HCT116 (cell line): ENCODE results near the gene DOCK2. TPM values are rescaled to one million over a fixed set of nuclear protein-coding genes. Genes with fewer than 3 reads are reported as not detected.

Experiments
- ATAC-seq: fragments of 200-7000 bp; cut with Tn5 transposase; 2 replicates; pipeline ENCODE4 v1.9.1; 2020; ENCODE audit warnings: mild to moderate bottlenecking, moderate library complexity
- BruUV-seq: library from RNA; stranded (reverse); fragments of 400-500 nt; replicated peaks from 2 replicates; lab custom pipeline; 2021; lab: Mats Ljungman, UMichigan
- CTCF ChIA-PET: fragments of 300-600 bp; sonication (Branson Sonifier 250); formaldehyde crosslinking; loops from one replicate; lab custom pipeline; 2021; ENCODE audit warnings: antibody characterized with exemption; lab: Charles Lee
- POLR2A ChIA-PET: fragments of 300-600, 350-600 bp; sonication (Branson Sonifier 250); formaldehyde crosslinking; loops from one replicate; lab custom pipeline; 2021; ENCODE audit warnings: antibody characterized with exemption; lab: Charles Lee
- RAD21 ChIA-PET, 2 experiments: fragments of 300-600 bp; sonication (Branson Sonifier 250); formaldehyde crosslinking; loops; one replicate each; lab custom pipeline; 2023; ENCODE audit warnings: low total read pairs in 2 of 2; ENCODE audit not compliant: uncharacterized antibody in 2 of 2, unreplicated experiment in 2 of 2, low non-redundant PET in 1 of 2; lab: Charles Lee
- DNase-seq: peaks from one replicate; pipeline ENCODE4 v3.0.0-alpha.2; 2010; ENCODE audit warnings: low read depth, low spot score
- H2AFZ ChIP-seq: fragments of 200-600 bp; shearing (Covaris generic), sonication (generic); 2 replicates; pipeline ENCODE4 v1.6.1; 2017; ENCODE audit warnings: low read depth, mixed run types, mixed read lengths, antibody characterized with exemption, low read length; ENCODE audit not compliant: poor library complexity, severe bottlenecking
- H3K27ac ChIP-seq: 2 replicates; pipeline ENCODE4 v1.5.1; 2012; ENCODE audit warnings: low read depth, low read length
- H3K27me3 ChIP-seq: fragments of 200-600 bp; sonication (generic); 2 replicates; pipeline ENCODE4 v1.6.1; 2016; ENCODE audit warnings: mixed run types, low read length, mixed read lengths; ENCODE audit not compliant: insufficient read depth
- H3K36me3 ChIP-seq, 2 experiments: fragments of 200-500 bp in 1 of 2; fragments of 200-600 bp in 1 of 2; sonication (Bioruptor generic) in 1 of 2; sonication (generic) in 1 of 2; 2 replicates each; pipeline versions ENCODE4 v1.5.1 to v1.6.1; 2014 to 2016; ENCODE audit warnings: low read length in 2 of 2, inconsistent platforms in 1 of 2, mixed read lengths in 1 of 2, mixed run types in 1 of 2; ENCODE audit not compliant: insufficient read depth in 2 of 2, control insufficient read depth in 1 of 2
- H3K4me1 ChIP-seq, 2 experiments: fragments of 200-600 bp in 1 of 2; sonication (generic) in 1 of 2; 2 replicates each; pipeline versions ENCODE4 v1.5.1 to v1.6.1; 2012 to 2017; ENCODE audit warnings: low read length in 2 of 2, inconsistent platforms in 1 of 2, mild to moderate bottlenecking in 1 of 2, mixed read lengths in 1 of 2, mixed run types in 1 of 2, moderate library complexity in 1 of 2; ENCODE audit not compliant: insufficient read depth in 2 of 2, control insufficient read depth in 1 of 2
- H3K4me2 ChIP-seq: fragments of 200-600 bp; sonication (generic); 2 replicates; pipeline ENCODE4 v1.6.1; 2017; ENCODE audit warnings: mixed run types, low read length, mixed read lengths
- H3K4me3 ChIP-seq, 2 experiments: fragments of 200-600 bp in 1 of 2; sonication (generic) in 1 of 2; replicated peaks in 1 of 2; 2 replicates each; pipeline ENCODE4 v1.5.1; 2011 to 2016; ENCODE audit warnings: low read length in 2 of 2, control low read depth in 1 of 2, low read depth in 1 of 2, mild to moderate bottlenecking in 1 of 2, mixed read lengths in 1 of 2, mixed run types in 1 of 2
- H3K79me2 ChIP-seq: fragments of 200-600 bp; sonication (generic); 2 replicates; pipeline ENCODE4 v1.6.1; 2017; ENCODE audit warnings: mild to moderate bottlenecking, mixed run types, low read length, moderate library complexity, mixed read lengths; ENCODE audit not compliant: insufficient read depth
- H3K9ac ChIP-seq: fragments of 200-600 bp; sonication (generic); 2 replicates; pipeline ENCODE4 v1.6.1; 2016; ENCODE audit warnings: low read length, mixed read lengths
- H3K9me2 ChIP-seq: fragments of 200-600 bp; sonication (generic), shearing (Covaris generic); 2 replicates; pipeline ENCODE4 v1.6.1; 2017; ENCODE audit warnings: mixed run types, mild to moderate bottlenecking, moderate library complexity; ENCODE audit not compliant: insufficient read depth
- H3K9me3 ChIP-seq, 2 experiments: fragments of 200-500 bp in 1 of 2; fragments of 200-600 bp in 1 of 2; sonication (Bioruptor generic) in 1 of 2; sonication (generic) in 1 of 2; 2 replicates each; pipeline ENCODE4 v1.6.1; 2014 to 2017; ENCODE audit warnings: low read length in 2 of 2, mixed read lengths in 2 of 2, inconsistent platforms in 1 of 2, low read depth in 1 of 2, mild to moderate bottlenecking in 1 of 2, mixed run types in 1 of 2, moderate library complexity in 1 of 2; ENCODE audit not compliant: control insufficient read depth in 1 of 2, insufficient read depth in 1 of 2
- H4K20me1 ChIP-seq: fragments of 200-600 bp; sonication (generic), shearing (Covaris generic); 2 replicates; pipeline ENCODE4 v1.6.1; 2017; ENCODE audit warnings: mixed run types, mild to moderate bottlenecking, moderate library complexity; ENCODE audit not compliant: insufficient read depth
- CBX3 ChIP-seq: IDR thresholded peaks from 2 replicates; pipeline ENCODE4 v1.6.1; 2012; ENCODE audit warnings: low read depth
- CTCF ChIP-seq, 3 experiments: fragments of 200-600 bp in 1 of 3; sonication (generic) in 1 of 3; IDR thresholded peaks in 2 of 3; conservative IDR thresholded peaks in 1 of 3; 2 replicates each; pipeline ENCODE4 v1.5.1; 2012 to 2017; ENCODE audit warnings: low read depth in 2 of 3, low read length in 2 of 3, antibody characterized with exemption in 1 of 3, borderline replicate concordance in 1 of 3, control low read depth in 1 of 3, mild to moderate bottlenecking in 1 of 3, mixed read lengths in 1 of 3, mixed run types in 1 of 3, moderate library complexity in 1 of 3; ENCODE audit not compliant: insufficient read depth in 1 of 3
- ELF1 ChIP-seq: IDR thresholded peaks from 2 replicates; pipeline ENCODE4 v1.6.1; 2012; ENCODE audit warnings: low read depth, borderline replicate concordance
- EZH2 ChIP-seq: fragments of 200-600 bp; sonication (generic); IDR thresholded peaks from 2 replicates; pipeline ENCODE4 v1.6.1; 2017; ENCODE audit warnings: antibody characterized with exemption, mixed run types
- EZH2phosphoT487 ChIP-seq: fragments of 200-600 bp; IDR thresholded peaks from 2 replicates; pipeline ENCODE4 v1.6.1; 2018; ENCODE audit warnings: antibody characterized with exemption, borderline replicate concordance
- FOSL1 ChIP-seq: IDR thresholded peaks from 2 replicates; pipeline ENCODE4 v1.6.1; 2012; ENCODE audit warnings: low read depth
- JUND ChIP-seq: IDR thresholded peaks from 2 replicates; pipeline ENCODE4 v1.6.1; 2012
- POLR2A ChIP-seq: IDR thresholded peaks from 2 replicates; pipeline ENCODE4 v1.7.0; 2011; ENCODE audit warnings: borderline replicate concordance; ENCODE audit not compliant: insufficient read depth, insufficient read length; ENCODE audit errors: extremely low read depth
- POLR2AphosphoS5 ChIP-seq: IDR thresholded peaks from 2 replicates; pipeline ENCODE4 v1.6.1; 2011; ENCODE audit warnings: mild to moderate bottlenecking, low read depth, low read length, moderate library complexity
- RAD21 ChIP-seq: IDR thresholded peaks from 2 replicates; pipeline ENCODE4 v1.6.1; 2012; ENCODE audit warnings: low read depth, mild to moderate bottlenecking
- SIN3A ChIP-seq: IDR thresholded peaks from 2 replicates; pipeline ENCODE4 v1.6.1; 2012; ENCODE audit warnings: low read depth
- SP1 ChIP-seq: IDR thresholded peaks from 2 replicates; pipeline ENCODE4 v1.6.1; 2012; ENCODE audit warnings: low read depth
- SRF ChIP-seq: IDR thresholded peaks from 2 replicates; pipeline ENCODE4 v1.6.1; 2012; ENCODE audit warnings: low read depth
- TCF7L2 ChIP-seq: IDR thresholded peaks from 2 replicates; pipeline ENCODE4 v1.7.0; 2011; ENCODE audit warnings: borderline replicate concordance, inconsistent platforms; ENCODE audit not compliant: insufficient read depth, insufficient read length; ENCODE audit errors: extremely low read depth
- YY1 ChIP-seq: IDR thresholded peaks from 2 replicates; pipeline ENCODE4 v1.6.1; 2011; ENCODE audit warnings: low read length, low read depth, moderate library complexity, mild to moderate bottlenecking; ENCODE audit not compliant: insufficient replicate concordance; ENCODE audit errors: extremely low read depth
- ZFX ChIP-seq: fragments of 450-650 bp; IDR thresholded peaks from 2 replicates; pipeline ENCODE4 v1.6.1; 2017
- ZNF274 ChIP-seq: fragments of 200-500 bp; sonication (Bioruptor generic); IDR thresholded peaks from 2 replicates; pipeline ENCODE4 v1.6.1; 2014; ENCODE audit warnings: mild to moderate bottlenecking, low read depth, low read length, inconsistent platforms
- intact Hi-C: fragments of 100-400 bp; cut with micrococcal nuclease; formaldehyde crosslinking; loops from 2 replicates; pipeline ENCODE4 v1.10.0; 2022
- total RNA-seq: library from RNA; stranded (reverse); gene quantifications from one replicate; pipeline ENCODE4 v1.2.1, GENCODE V29; 2021; ENCODE audit not compliant: unreplicated experiment
- TF ChIP-seq, protein P1 (sequence below): IDR thresholded peaks from 2 replicates; pipeline ENCODE4 v1.6.1; 2012; ENCODE audit warnings: low read depth
- TF ChIP-seq, protein P2 (sequence below): IDR thresholded peaks from 2 replicates; pipeline ENCODE4 v1.6.1; 2012
- TF ChIP-seq, protein P3 (sequence below): IDR thresholded peaks from 2 replicates; pipeline ENCODE4 v1.6.1; 2012

DOCK2 gene
- total RNA-seq, 1 experiment from 2014 or later, result 0.89 TPM

DNA sequence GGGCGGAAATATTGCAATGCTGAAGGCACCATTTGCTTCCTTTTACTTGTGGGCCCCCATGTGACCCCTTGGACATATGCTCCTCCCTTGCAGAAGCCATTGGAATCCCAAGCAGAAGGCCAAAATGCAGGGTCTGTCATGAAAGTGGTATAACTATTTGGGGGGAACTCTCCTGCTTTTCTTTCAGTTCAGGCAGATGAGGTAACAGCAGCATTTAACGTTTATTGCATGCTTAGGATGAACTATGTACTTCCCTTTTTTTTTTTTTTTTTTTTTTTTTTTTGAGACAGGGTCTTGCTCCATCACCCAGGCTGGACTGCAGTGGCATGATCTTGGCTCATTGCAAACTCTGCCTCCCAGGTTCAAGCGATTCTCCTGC, 476.4 kb downstream of the DOCK2 start:
- no TSS peak for BruUV-seq
- Histone ChIP-seq H3K9me3 (no peaks in the 10 kb centered on the region), H3K4me2 (no peak overlapping the region), H3K27ac (no peak overlapping the region), H4K20me1 (no peaks in the 10 kb centered on the region), H3K79me2 (no peaks in the 10 kb centered on the region), H3K4me1 (no peaks in the 10 kb centered on the region), H2AFZ (no peak overlapping the region), H3K36me3 (no peaks in the 10 kb centered on the region), H3K9ac (no peak overlapping the region), H3K27me3 (no peaks in the 10 kb centered on the region), H3K4me3 (no peak overlapping the region), H3K9me2 (no peaks in the 10 kb centered on the region)
- ChIA-PET CTCF (interaction anchor here (1.0 kb wide), 1 partner anchor 70 kb away, joined by 3 read pairs; no protein-coding TSS in a partner anchor), POLR2A (no interaction called here), RAD21 (no interaction called here)
- TF ChIP-seq TCF7L2 (no peak), ZNF274 (no peak), EZH2 (no peak), ZFX (no peak), EZH2phosphoT487 (no peak), SP1 (no peak), POLR2AphosphoS5 (no peak), SRF (no peak), YY1 (no peak), POLR2A (no peak), FOSL1 (no peak), RAD21 (no peak), CBX3 (no peak), ELF1 (no peak), JUND (no peak), SIN3A (no peak), CTCF (IDR thresholded peaks at IDR 0.05 in 2 of 3, conservative IDR thresholded peaks at IDR 0.05 in 1 of 3; ENCODE audit: borderline replicate concordance in 1 of 3, insufficient read depth in 1 of 3, low read depth in 2 of 3, low read length in 2 of 3) (no peak)
- TF ChIP-seq, protein P1, sequence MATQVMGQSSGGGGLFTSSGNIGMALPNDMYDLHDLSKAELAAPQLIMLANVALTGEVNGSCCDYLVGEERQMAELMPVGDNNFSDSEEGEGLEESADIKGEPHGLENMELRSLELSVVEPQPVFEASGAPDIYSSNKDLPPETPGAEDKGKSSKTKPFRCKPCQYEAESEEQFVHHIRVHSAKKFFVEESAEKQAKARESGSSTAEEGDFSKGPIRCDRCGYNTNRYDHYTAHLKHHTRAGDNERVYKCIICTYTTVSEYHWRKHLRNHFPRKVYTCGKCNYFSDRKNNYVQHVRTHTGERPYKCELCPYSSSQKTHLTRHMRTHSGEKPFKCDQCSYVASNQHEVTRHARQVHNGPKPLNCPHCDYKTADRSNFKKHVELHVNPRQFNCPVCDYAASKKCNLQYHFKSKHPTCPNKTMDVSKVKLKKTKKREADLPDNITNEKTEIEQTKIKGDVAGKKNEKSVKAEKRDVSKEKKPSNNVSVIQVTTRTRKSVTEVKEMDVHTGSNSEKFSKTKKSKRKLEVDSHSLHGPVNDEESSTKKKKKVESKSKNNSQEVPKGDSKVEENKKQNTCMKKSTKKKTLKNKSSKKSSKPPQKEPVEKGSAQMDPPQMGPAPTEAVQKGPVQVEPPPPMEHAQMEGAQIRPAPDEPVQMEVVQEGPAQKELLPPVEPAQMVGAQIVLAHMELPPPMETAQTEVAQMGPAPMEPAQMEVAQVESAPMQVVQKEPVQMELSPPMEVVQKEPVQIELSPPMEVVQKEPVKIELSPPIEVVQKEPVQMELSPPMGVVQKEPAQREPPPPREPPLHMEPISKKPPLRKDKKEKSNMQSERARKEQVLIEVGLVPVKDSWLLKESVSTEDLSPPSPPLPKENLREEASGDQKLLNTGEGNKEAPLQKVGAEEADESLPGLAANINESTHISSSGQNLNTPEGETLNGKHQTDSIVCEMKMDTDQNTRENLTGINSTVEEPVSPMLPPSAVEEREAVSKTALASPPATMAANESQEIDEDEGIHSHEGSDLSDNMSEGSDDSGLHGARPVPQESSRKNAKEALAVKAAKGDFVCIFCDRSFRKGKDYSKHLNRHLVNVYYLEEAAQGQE, result no peak
- TF ChIP-seq, protein P2, sequence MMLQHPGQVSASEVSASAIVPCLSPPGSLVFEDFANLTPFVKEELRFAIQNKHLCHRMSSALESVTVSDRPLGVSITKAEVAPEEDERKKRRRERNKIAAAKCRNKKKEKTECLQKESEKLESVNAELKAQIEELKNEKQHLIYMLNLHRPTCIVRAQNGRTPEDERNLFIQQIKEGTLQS, result no peak
- TF ChIP-seq, protein P3, sequence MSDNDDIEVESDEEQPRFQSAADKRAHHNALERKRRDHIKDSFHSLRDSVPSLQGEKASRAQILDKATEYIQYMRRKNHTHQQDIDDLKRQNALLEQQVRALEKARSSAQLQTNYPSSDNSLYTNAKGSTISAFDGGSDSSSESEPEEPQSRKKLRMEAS, result no peak
- DNase-seq, result no peak
- intact Hi-C loops, result no loop called here
- ATAC-seq, result no peak
